Tibial nerve (tissue), 4 donors: Measurements from ENCODE around the gene MAN2A2. TPM values are rescaled to one million over a fixed set of nuclear protein-coding genes. Genes with fewer than 3 reads are reported as not detected.

ENCODE experiments used
- DNase-seq, 2 donors: peaks; one replicate each; pipeline ENCODE4 v3.0.0-alpha.2; 2019; ENCODE audit warnings: low spot score in 2 of 2
- H3K27ac ChIP-seq, 4 donors: fragments of 200-600 bp; sonication (generic) in 3 of 4; one replicate each; pipeline ENCODE4 v1.5.1; 2017 to 2019; ENCODE audit warnings: mild to moderate bottlenecking in 1 of 4
- H3K27me3 ChIP-seq, 2 donors: fragments of 200-600 bp; sonication (generic) in 1 of 2; one replicate each; pipeline versions ENCODE4 v1.5.1 to v1.6.0; 2017 to 2019
- H3K36me3 ChIP-seq, 3 donors: fragments of 200-600 bp; sonication (generic); one replicate each; pipeline ENCODE4 v1.5.1; 2018 to 2019
- H3K4me1 ChIP-seq, 4 donors: fragments of 200-600 bp; sonication (generic) in 3 of 4; one replicate each; pipeline ENCODE4 v1.5.1; 2017 to 2019
- H3K4me3 ChIP-seq, 4 donors: fragments of 200-600 bp; sonication (generic) in 3 of 4; one replicate each; pipeline ENCODE4 v1.5.1; 2017 to 2019; ENCODE audit warnings: mild to moderate bottlenecking in 1 of 4, moderate library complexity in 1 of 4
- H3K9me3 ChIP-seq, 4 donors: fragments of 200-600 bp; sonication (generic) in 3 of 4; one replicate each; pipeline ENCODE4 v1.5.1; 2017 to 2019
- CTCF ChIP-seq, 5 experiments: fragments of 200-600 bp in 3 of 5; fragments of 450-650 bp in 2 of 5; sonication (generic) in 3 of 5; IDR thresholded peaks; one replicate each; pipeline ENCODE4 v1.5.1; 2016 to 2019; ENCODE audit warnings: antibody characterized with exemption in 5 of 5, mild to moderate bottlenecking in 3 of 5, moderate library complexity in 2 of 5
- EP300 ChIP-seq, 2 donors: sonication (generic); formaldehyde crosslinking; IDR thresholded peaks; one replicate each; pipeline ENCODE4 v1.6.1; 2017; ENCODE audit warnings: antibody characterized with exemption in 2 of 2, mild to moderate bottlenecking in 1 of 2
- POLR2A ChIP-seq, 2 donors: fragments of 450-650 bp; IDR thresholded peaks; one replicate each; pipeline ENCODE4 v1.6.1; 2017; ENCODE audit warnings: antibody characterized with exemption in 2 of 2, mild to moderate bottlenecking in 2 of 2, moderate library complexity in 2 of 2
- WGBS, 2 donors: methylation state at CpG; one replicate each; pipeline ENCODE4 v1.1.5; 2018; 5-methylcytosine and 5-hydroxymethylcytosine counted together
- total RNA-seq, 4 donors: library from RNA; depleted of rRNA; stranded (reverse); fragments of >200 nt; gene quantifications; one replicate each; pipeline ENCODE4 v1.1.0, GENCODE V29; 2016

The MAN2A2 gene
- total RNA-seq, 4 donors from 2014 or later = 83.5 to 178 (median 128) TPM

GRCh38 chr15:90886291-90886614 is 16.8 kb upstream of the MAN2A2 start:
- no peak for TF ChIP-seq POLR2A (IDR thresholded peaks at IDR 0.05)
- TF ChIP-seq CTCF (IDR thresholded peaks at IDR 0.05) = peak in 2 of 5 experiments; percentile 2 to 10
- 30 to 36% methylated on average over 5 of the region's 5 CpGs for WGBS, 2 donors
- peaks cover 0 to 53% (median 34%) of the 10 kb centered on the region in 4 donors for H3K4me1 ChIP-seq
- H3K4me3 ChIP-seq = peak overlapping the region in 1 of 4 donors; percentile 64
- DNase-seq = no peak
- peaks cover 0 to 63% (median 7%) of the 10 kb centered on the region in 3 donors for H3K36me3 ChIP-seq
- peak overlapping the region in 3 of 4 donors; percentile 95 to 98 (median 97) for H3K27ac ChIP-seq
- H3K27me3 ChIP-seq = no peaks in the 10 kb centered on the region
- H3K9me3 ChIP-seq = no peaks in the 10 kb centered on the region

GRCh38 chr15:90887037-90887481 is 16.0 kb upstream of the MAN2A2 start:
- H3K36me3 ChIP-seq = peaks cover 0 to 63% (median 7%) of the 10 kb centered on the region in 3 donors
- 90 to 91% methylated on average over 12 to 13 of the region's 13 CpGs for WGBS, 2 donors
- H3K4me1 ChIP-seq = peaks cover 0 to 53% (median 34%) of the 10 kb centered on the region in 4 donors
- H3K27ac ChIP-seq = peak overlapping the region in 3 of 4 donors; percentile 95 to 98 (median 97)
- H3K27me3 ChIP-seq = no peaks in the 10 kb centered on the region
- no peak for DNase-seq
- TF ChIP-seq CTCF (IDR thresholded peaks at IDR 0.05) = no peak
- no peak for TF ChIP-seq EP300 (IDR thresholded peaks at IDR 0.05)
- TF ChIP-seq POLR2A (IDR thresholded peaks at IDR 0.05) = no peak
- H3K4me3 ChIP-seq = no peak overlapping the region
- H3K9me3 ChIP-seq = no peaks in the 10 kb centered on the region

GRCh38 chr15:90889313-90889730 is 13.8 kb upstream of the MAN2A2 start:
- peaks cover 6 to 78% (median 7%) of the 10 kb centered on the region in 3 donors for H3K36me3 ChIP-seq
- no peak overlapping the region for H3K4me3 ChIP-seq
- 84 to 88% methylated on average over 17 to 18 of the region's 18 CpGs for WGBS, 2 donors
- H3K9me3 ChIP-seq = no peaks in the 10 kb centered on the region
- no peaks in the 10 kb centered on the region for H3K27me3 ChIP-seq
- peaks cover 0 to 31% (median 19%) of the 10 kb centered on the region in 4 donors for H3K4me1 ChIP-seq
- no peak for DNase-seq
- TF ChIP-seq POLR2A (IDR thresholded peaks at IDR 0.05) (no peak), EP300 (IDR thresholded peaks at IDR 0.05) (no peak), CTCF (IDR thresholded peaks at IDR 0.05) (no peak)
- no peak overlapping the region for H3K27ac ChIP-seq

GRCh38 chr15:90889736-90890456 is 13.2 kb upstream of the MAN2A2 start:
- Histone ChIP-seq H3K27ac (no peak overlapping the region), H3K27me3 (no peaks in the 10 kb centered on the region), H3K36me3 (peaks cover 6 to 84% (median 7%) of the 10 kb centered on the region in 3 donors), H3K9me3 (no peaks in the 10 kb centered on the region), H3K4me3 (no peak overlapping the region), H3K4me1 (peaks cover 0 to 25% (median 13%) of the 10 kb centered on the region in 4 donors)
- TF ChIP-seq CTCF (IDR thresholded peaks at IDR 0.05) (no peak), POLR2A (IDR thresholded peaks at IDR 0.05) (no peak), EP300 (IDR thresholded peaks at IDR 0.05) (no peak)
- WGBS, 2 donors = 83 to 86% methylated on average over 22 to 26 of the region's 31 CpGs
- DNase-seq = no peak

GRCh38 chr15:90890839-90891238 is 12.3 kb upstream of the MAN2A2 start:
- WGBS, 2 donors = 78 to 81% methylated on average over 11 of the region's 12 CpGs
- Histone ChIP-seq H3K4me1 (peaks cover 0 to 16% (median 4%) of the 10 kb centered on the region in 4 donors), H3K27me3 (no peaks in the 10 kb centered on the region), H3K36me3 (peaks cover 6 to 93% (median 7%) of the 10 kb centered on the region in 3 donors), H3K4me3 (no peak overlapping the region), H3K27ac (no peak overlapping the region), H3K9me3 (no peaks in the 10 kb centered on the region)
- DNase-seq = no peak
- no peak for TF ChIP-seq POLR2A (IDR thresholded peaks at IDR 0.05)
- no peak for TF ChIP-seq EP300 (IDR thresholded peaks at IDR 0.05)
- no peak for TF ChIP-seq CTCF (IDR thresholded peaks at IDR 0.05)
